Liver (tissue), 9 donors: ENCODE data around the gene RACGAP1. TPM values are rescaled to one million over a fixed set of nuclear protein-coding genes. Genes with fewer than 3 reads are reported as not detected.
A peak's percentile ranks its signal among the peaks of the same experiment; 100 is the strongest.

ENCODE experiments used
- DNase-seq: peaks from one replicate; pipeline ENCODE4 v3.0.0-alpha.2; 2017; ENCODE audit warnings: low spot score
- H3K27ac ChIP-seq, 2 donors: one replicate each; pipeline ENCODE4 v1.7.0; 2013; ENCODE audit warnings: inconsistent platforms in 2 of 2, low read length in 2 of 2, control low read depth in 1 of 2, low read depth in 1 of 2, mild to moderate bottlenecking in 1 of 2
- H3K27me3 ChIP-seq, 4 donors: one replicate each; pipeline versions ENCODE4 v1.6.1 to v1.7.0; 2013; ENCODE audit warnings: low read length in 3 of 4, inconsistent platforms in 1 of 4, mild to moderate bottlenecking in 1 of 4, moderate library complexity in 1 of 4; ENCODE audit not compliant: control insufficient read depth in 4 of 4, insufficient read depth in 4 of 4
- H3K36me3 ChIP-seq, 4 donors: one replicate each; pipeline versions ENCODE4 v1.6.1 to v1.7.0; 2013; ENCODE audit warnings: low read length in 3 of 4, mild to moderate bottlenecking in 3 of 4, low read depth in 1 of 4, moderate library complexity in 1 of 4; ENCODE audit not compliant: control insufficient read depth in 4 of 4, insufficient read depth in 3 of 4
- H3K4me1 ChIP-seq, 4 donors: one replicate each; pipeline versions ENCODE4 v1.6.1 to v1.7.0; 2013; ENCODE audit warnings: low read length in 3 of 4, mild to moderate bottlenecking in 3 of 4, moderate library complexity in 1 of 4; ENCODE audit not compliant: control insufficient read depth in 4 of 4, insufficient read depth in 4 of 4
- H3K4me3 ChIP-seq, 3 donors: one replicate each; pipeline versions ENCODE4 v1.6.1 to v1.7.0; 2013; ENCODE audit warnings: low read length in 3 of 3, control low read depth in 1 of 3, low read depth in 1 of 3, mild to moderate bottlenecking in 1 of 3
- H3K9ac ChIP-seq, 2 donors: one replicate each; pipeline ENCODE4 v1.7.0; 2013; ENCODE audit warnings: low read length in 2 of 2, mild to moderate bottlenecking in 2 of 2, moderate library complexity in 2 of 2, control low read depth in 1 of 2, low read depth in 1 of 2
- H3K9me3 ChIP-seq, 4 donors: one replicate each; pipeline versions ENCODE4 v1.6.1 to v1.7.0; 2013; ENCODE audit warnings: low read length in 3 of 4; ENCODE audit not compliant: control insufficient read depth in 4 of 4
- EGR1 ChIP-seq, 2 donors: IDR thresholded peaks; 2 replicates each; pipeline ENCODE4 v1.6.1; 2016 to 2018; ENCODE audit warnings: antibody characterized with exemption in 2 of 2, low read depth in 2 of 2
- HNF4A ChIP-seq, 2 donors: conservative IDR thresholded peaks; 2 replicates each; pipeline ENCODE4 v1.6.1; 2016; ENCODE audit warnings: antibody characterized with exemption in 2 of 2, mild to moderate bottlenecking in 2 of 2
- JUND ChIP-seq, 2 donors: IDR thresholded peaks; 2 replicates each; pipeline ENCODE4 v1.6.1; 2016; ENCODE audit warnings: antibody characterized with exemption in 2 of 2
- NR2F2 ChIP-seq: IDR thresholded peaks from 2 replicates; pipeline ENCODE4 v1.6.1; 2016; ENCODE audit warnings: antibody characterized with exemption
- RAD21 ChIP-seq, 2 donors: IDR thresholded peaks; 2 replicates each; pipeline ENCODE4 v1.6.1; 2016; ENCODE audit warnings: antibody characterized with exemption in 2 of 2, mild to moderate bottlenecking in 2 of 2
- RXRA ChIP-seq, 2 donors: IDR thresholded peaks; 2 replicates each; pipeline ENCODE4 v1.6.1; 2017 to 2018; ENCODE audit warnings: antibody characterized with exemption in 2 of 2, mild to moderate bottlenecking in 1 of 2
- SP1 ChIP-seq: IDR thresholded peaks from 2 replicates; pipeline ENCODE4 v1.6.1; 2018; ENCODE audit warnings: antibody characterized with exemption, mild to moderate bottlenecking
- TAF1 ChIP-seq: conservative IDR thresholded peaks from 2 replicates; pipeline ENCODE4 v1.6.1; 2016; ENCODE audit warnings: antibody characterized with exemption, mild to moderate bottlenecking
- YY1 ChIP-seq: IDR thresholded peaks from 2 replicates; pipeline ENCODE4 v1.6.1; 2016; ENCODE audit warnings: antibody characterized with exemption, mild to moderate bottlenecking
- WGBS: extraction: QIAGEN DNeasy Blood & Tissue Kit; methylation state at CpG from one replicate; pipeline ENCODE4 v1.1.7; 2013; 5-methylcytosine and 5-hydroxymethylcytosine counted together
- polyA plus RNA-seq, 2 donors: library from polyadenylated mRNA; stranded (reverse) in 1 of 2; unstranded in 1 of 2; fragments of 200-250 nt in 1 of 2; fragments of >200 nt in 1 of 2; fragmentation: Nextera tagmentation in 1 of 2; extraction: Ambion mirVana in 1 of 2; gene quantifications; one replicate each; pipeline versions ENCODE4 v1.2.1 to v1.2.3, GENCODE V29; 2013 to 2015
- total RNA-seq, 2 donors: library from RNA; depleted of rRNA; stranded (reverse); fragments of >200 nt; gene quantifications; one replicate each; pipeline ENCODE4 v1.2.3, GENCODE V29; 2014
- TF ChIP-seq, protein P1 (sequence below): fragments of 150-350 bp; IDR thresholded peaks from 2 replicates; pipeline ENCODE4 v1.5.1; 2017; ENCODE audit warnings: improper control_type of control experiment, low read depth, low read length; ENCODE audit not compliant: missing input control
- TF ChIP-seq, protein P2 (sequence below): IDR thresholded peaks from 2 replicates; pipeline ENCODE4 v1.6.1; 2016; ENCODE audit warnings: antibody characterized with exemption, mild to moderate bottlenecking
- donor health status: healthy.
- donor health status: healthy.
- donor health status: healthy.
- donor health status: healthy.
- donor health status: healthy.

Gene RACGAP1
- total and polyA plus RNA-seq, 4 donors = 1.0 to 38.3 (median 2.9) TPM

DNA sequence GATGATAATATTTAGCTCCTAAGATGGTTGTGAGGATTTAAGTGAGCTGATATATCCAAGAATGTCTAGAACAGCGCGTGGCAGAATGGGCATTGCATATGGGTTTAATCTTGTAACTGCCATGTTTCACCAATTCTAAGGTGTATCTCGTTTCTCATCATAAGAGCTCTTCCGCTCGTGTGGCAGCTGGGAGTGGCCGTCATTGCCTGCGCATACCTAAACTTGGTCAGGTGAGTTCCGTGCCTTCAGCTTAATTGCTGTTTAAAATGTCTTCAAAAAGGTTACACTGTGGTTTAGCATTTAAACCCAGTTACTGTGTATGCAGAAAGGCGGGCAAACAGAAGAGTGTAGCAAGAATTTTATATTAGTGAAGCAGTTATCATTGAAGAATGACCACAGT, 79.2 kb downstream of the RACGAP1 start:
- Histone ChIP-seq H3K27ac (no peak overlapping the region), H3K9me3 (no peaks in the 10 kb centered on the region), H3K9ac (no peak overlapping the region), H3K4me1 (peaks cover 0 to 3% (median 0%) of the 10 kb centered on the region in 4 donors), H3K36me3 (no peaks in the 10 kb centered on the region), H3K27me3 (no peaks in the 10 kb centered on the region), H3K4me3 (no peak overlapping the region)
- WGBS = 87% methylated on average over 9 of the region's 9 CpGs
- no peak for DNase-seq
- TF ChIP-seq EGR1 (IDR thresholded peaks at IDR 0.05; ENCODE audit: low read depth in 2 of 2) (no peak), NR2F2 (no peak)
- TF ChIP-seq, protein P1, sequence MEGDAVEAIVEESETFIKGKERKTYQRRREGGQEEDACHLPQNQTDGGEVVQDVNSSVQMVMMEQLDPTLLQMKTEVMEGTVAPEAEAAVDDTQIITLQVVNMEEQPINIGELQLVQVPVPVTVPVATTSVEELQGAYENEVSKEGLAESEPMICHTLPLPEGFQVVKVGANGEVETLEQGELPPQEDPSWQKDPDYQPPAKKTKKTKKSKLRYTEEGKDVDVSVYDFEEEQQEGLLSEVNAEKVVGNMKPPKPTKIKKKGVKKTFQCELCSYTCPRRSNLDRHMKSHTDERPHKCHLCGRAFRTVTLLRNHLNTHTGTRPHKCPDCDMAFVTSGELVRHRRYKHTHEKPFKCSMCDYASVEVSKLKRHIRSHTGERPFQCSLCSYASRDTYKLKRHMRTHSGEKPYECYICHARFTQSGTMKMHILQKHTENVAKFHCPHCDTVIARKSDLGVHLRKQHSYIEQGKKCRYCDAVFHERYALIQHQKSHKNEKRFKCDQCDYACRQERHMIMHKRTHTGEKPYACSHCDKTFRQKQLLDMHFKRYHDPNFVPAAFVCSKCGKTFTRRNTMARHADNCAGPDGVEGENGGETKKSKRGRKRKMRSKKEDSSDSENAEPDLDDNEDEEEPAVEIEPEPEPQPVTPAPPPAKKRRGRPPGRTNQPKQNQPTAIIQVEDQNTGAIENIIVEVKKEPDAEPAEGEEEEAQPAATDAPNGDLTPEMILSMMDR = no peak
- TF ChIP-seq, protein P2, sequence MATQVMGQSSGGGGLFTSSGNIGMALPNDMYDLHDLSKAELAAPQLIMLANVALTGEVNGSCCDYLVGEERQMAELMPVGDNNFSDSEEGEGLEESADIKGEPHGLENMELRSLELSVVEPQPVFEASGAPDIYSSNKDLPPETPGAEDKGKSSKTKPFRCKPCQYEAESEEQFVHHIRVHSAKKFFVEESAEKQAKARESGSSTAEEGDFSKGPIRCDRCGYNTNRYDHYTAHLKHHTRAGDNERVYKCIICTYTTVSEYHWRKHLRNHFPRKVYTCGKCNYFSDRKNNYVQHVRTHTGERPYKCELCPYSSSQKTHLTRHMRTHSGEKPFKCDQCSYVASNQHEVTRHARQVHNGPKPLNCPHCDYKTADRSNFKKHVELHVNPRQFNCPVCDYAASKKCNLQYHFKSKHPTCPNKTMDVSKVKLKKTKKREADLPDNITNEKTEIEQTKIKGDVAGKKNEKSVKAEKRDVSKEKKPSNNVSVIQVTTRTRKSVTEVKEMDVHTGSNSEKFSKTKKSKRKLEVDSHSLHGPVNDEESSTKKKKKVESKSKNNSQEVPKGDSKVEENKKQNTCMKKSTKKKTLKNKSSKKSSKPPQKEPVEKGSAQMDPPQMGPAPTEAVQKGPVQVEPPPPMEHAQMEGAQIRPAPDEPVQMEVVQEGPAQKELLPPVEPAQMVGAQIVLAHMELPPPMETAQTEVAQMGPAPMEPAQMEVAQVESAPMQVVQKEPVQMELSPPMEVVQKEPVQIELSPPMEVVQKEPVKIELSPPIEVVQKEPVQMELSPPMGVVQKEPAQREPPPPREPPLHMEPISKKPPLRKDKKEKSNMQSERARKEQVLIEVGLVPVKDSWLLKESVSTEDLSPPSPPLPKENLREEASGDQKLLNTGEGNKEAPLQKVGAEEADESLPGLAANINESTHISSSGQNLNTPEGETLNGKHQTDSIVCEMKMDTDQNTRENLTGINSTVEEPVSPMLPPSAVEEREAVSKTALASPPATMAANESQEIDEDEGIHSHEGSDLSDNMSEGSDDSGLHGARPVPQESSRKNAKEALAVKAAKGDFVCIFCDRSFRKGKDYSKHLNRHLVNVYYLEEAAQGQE = no peak

DNA sequence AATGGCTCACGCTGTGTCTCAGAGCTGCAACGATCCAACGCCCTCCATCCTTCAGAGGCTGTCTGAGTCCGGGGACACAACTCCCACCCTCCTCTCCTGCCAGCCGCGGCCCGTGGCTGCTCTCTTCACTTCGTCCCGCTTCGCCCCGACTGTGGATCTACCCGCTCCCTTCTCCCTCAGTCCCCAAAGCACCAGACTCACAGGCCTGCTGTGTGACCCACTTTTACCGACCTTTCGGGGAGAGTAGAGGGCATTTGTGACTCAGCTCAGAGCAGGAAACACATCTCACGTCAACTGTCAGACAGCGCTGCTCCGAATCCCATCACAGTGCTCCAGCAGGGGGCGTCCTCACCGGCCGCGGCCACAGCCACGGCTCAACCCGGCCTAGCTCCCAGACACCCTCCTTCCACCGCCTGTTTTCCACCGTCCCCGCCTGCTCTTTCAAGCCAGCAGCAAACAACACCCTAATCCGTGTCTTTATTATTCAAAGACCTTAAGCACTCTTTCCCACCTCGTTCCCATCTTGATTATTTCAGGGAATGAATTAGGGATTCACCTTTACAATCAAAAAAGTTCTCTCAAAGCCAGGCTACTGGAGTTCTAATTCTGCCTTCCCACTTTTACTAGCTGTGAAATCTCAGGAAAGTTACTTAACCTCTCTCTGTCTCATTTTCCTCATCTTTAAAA, 79.8 kb downstream of the RACGAP1 start:
- no peaks in the 10 kb centered on the region for H3K9me3 ChIP-seq
- H3K27ac ChIP-seq = no peak overlapping the region
- H3K27me3 ChIP-seq = no peaks in the 10 kb centered on the region
- TF ChIP-seq HNF4A (conservative IDR thresholded peaks at IDR 0.05) (no peak), RXRA (IDR thresholded peaks at IDR 0.05) (peak; percentile 12 to 39), SP1 (peak; percentile 10), YY1 (no peak), RAD21 (IDR thresholded peaks at IDR 0.05) (peak; percentile 64 to 83), TAF1 (no peak), JUND (IDR thresholded peaks at IDR 0.05) (peak in 1 of 2 donors; percentile 43)
- TF ChIP-seq, protein P1 = peak; percentile 75
- DNase-seq = peak; percentile 89
- H3K9ac ChIP-seq = no peak overlapping the region
- WGBS = 18% methylated on average over 28 of the region's 28 CpGs
- peaks cover 0 to 3% (median 0%) of the 10 kb centered on the region in 4 donors for H3K4me1 ChIP-seq
- no peaks in the 10 kb centered on the region for H3K36me3 ChIP-seq
- H3K4me3 ChIP-seq = no peak overlapping the region
